ENCODE measurements around the gene TEX261.
"Not testable (repeated sequence)": the region's sequence is repeated elsewhere in the genome, so short reads cannot be mapped to it uniquely, and the experiment has no call there.

DNA sequence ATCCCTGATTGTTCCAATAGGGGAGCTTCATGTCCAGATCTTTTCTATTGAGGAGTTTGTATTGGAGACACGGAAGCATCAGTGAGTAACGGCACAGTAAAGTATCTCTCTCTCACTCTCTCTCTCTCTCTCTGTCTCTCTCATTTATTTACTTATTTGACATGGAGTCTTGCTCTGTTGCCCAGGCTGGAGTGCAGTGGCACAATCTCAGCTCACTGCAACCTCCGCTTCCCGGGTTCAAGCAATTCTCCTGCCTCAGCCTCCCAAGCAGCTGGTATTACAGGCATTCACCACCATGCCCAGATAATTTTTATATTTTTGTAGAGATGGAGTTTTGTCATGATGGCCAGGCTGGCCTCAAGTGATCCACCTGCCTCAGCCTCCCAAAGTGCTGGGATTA is 4.2 kb upstream of the TEX261 start:
- TF ChIP-seq EZH2 (IDR thresholded peaks at IDR 0.05; ENCODE audit: insufficient read depth, low read length): not testable (repeated sequence)
- TF ChIP-seq, protein P1, sequence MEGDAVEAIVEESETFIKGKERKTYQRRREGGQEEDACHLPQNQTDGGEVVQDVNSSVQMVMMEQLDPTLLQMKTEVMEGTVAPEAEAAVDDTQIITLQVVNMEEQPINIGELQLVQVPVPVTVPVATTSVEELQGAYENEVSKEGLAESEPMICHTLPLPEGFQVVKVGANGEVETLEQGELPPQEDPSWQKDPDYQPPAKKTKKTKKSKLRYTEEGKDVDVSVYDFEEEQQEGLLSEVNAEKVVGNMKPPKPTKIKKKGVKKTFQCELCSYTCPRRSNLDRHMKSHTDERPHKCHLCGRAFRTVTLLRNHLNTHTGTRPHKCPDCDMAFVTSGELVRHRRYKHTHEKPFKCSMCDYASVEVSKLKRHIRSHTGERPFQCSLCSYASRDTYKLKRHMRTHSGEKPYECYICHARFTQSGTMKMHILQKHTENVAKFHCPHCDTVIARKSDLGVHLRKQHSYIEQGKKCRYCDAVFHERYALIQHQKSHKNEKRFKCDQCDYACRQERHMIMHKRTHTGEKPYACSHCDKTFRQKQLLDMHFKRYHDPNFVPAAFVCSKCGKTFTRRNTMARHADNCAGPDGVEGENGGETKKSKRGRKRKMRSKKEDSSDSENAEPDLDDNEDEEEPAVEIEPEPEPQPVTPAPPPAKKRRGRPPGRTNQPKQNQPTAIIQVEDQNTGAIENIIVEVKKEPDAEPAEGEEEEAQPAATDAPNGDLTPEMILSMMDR (IDR thresholded peaks at IDR 0.05; ENCODE audit: insufficient read depth, low read depth, low read length): not testable (repeated sequence)
